ENCODE measurements around the gene MPPED1. TPM values are rescaled to one million over a fixed set of nuclear protein-coding genes. Genes with fewer than 3 reads are reported as not detected.
A peak's percentile ranks its signal among the peaks of the same experiment; 100 is the strongest.

MPPED1 gene
- total and polyA plus RNA-seq, 2 of the 13 experiments (the other 11 are each of a cell fraction or from before 2014, with no cell fraction given) = 0.77 TPM; not detected in 1

DNA sequence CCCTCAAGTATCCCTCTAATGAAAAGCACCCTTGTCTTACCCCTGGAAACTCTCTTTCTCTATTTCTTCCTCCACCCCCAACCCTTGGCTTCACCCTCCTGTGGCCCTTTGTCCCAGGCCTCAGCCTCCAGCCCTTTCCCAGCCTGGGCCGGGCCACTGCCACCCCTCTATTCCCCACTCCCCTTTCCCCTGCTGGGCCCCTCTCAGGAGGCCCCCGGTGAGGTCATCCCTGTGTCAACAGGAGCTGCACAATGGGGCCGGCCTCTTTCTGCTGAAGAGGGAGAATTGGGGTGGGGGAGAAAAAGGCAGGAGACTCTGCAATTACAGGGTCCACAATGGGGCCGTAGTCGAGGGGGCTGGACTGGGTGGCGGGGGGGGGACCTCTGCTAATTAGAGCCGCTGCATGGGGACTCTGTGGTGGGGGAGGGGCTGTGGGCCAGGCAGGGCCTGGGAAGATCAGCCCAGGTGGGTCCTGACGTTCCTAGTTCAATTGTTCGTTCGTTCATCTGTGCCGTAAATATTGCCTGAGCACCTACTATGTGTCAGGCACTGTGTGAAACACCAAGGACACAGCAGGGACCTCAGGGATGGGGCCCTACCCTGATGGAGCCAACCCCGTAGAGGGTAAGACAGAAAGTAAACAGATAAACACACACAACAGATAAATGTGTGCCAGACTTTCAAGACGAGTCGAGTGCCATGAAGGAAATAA lies 18.5 kb upstream of the MPPED1 start (continued):
- TF ChIP-seq, protein P1, sequence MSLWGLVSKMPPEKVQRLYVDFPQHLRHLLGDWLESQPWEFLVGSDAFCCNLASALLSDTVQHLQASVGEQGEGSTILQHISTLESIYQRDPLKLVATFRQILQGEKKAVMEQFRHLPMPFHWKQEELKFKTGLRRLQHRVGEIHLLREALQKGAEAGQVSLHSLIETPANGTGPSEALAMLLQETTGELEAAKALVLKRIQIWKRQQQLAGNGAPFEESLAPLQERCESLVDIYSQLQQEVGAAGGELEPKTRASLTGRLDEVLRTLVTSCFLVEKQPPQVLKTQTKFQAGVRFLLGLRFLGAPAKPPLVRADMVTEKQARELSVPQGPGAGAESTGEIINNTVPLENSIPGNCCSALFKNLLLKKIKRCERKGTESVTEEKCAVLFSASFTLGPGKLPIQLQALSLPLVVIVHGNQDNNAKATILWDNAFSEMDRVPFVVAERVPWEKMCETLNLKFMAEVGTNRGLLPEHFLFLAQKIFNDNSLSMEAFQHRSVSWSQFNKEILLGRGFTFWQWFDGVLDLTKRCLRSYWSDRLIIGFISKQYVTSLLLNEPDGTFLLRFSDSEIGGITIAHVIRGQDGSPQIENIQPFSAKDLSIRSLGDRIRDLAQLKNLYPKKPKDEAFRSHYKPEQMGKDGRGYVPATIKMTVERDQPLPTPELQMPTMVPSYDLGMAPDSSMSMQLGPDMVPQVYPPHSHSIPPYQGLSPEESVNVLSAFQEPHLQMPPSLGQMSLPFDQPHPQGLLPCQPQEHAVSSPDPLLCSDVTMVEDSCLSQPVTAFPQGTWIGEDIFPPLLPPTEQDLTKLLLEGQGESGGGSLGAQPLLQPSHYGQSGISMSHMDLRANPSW (CRISPR knock-in tag; IDR thresholded peaks at IDR 0.05; ENCODE audit: borderline replicate concordance) = no peak
- TF ChIP-seq ZMYM3 (CRISPR knock-in tag; IDR thresholded peaks at IDR 0.05) (peak; percentile 33; the same call in 1 of the 2 replicates), ZNF746 (CRISPR knock-in tag; IDR thresholded peaks at IDR 0.05) (peak; percentile 78), ELF1 (CRISPR knock-in tag; IDR thresholded peaks at IDR 0.05) (0 out of 2 replicates have a peak, but pooled peaks have one; percentile 37), SATB2 (CRISPR knock-in tag; IDR thresholded peaks at IDR 0.05) (no peak), POGZ (CRISPR knock-in tag; IDR thresholded peaks at IDR 0.05) (no peak), FLYWCH1 (CRISPR knock-in tag; IDR thresholded peaks at IDR 0.05) (no peak), CBFB (CRISPR knock-in tag; IDR thresholded peaks at IDR 0.05) (no peak), ZNF772 (CRISPR knock-in tag; IDR thresholded peaks at IDR 0.05) (no peak)
- TF ChIP-seq, protein P2, sequence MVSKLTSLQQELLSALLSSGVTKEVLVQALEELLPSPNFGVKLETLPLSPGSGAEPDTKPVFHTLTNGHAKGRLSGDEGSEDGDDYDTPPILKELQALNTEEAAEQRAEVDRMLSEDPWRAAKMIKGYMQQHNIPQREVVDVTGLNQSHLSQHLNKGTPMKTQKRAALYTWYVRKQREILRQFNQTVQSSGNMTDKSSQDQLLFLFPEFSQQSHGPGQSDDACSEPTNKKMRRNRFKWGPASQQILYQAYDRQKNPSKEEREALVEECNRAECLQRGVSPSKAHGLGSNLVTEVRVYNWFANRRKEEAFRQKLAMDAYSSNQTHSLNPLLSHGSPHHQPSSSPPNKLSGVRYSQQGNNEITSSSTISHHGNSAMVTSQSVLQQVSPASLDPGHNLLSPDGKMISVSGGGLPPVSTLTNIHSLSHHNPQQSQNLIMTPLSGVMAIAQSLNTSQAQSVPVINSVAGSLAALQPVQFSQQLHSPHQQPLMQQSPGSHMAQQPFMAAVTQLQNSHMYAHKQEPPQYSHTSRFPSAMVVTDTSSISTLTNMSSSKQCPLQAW (CRISPR knock-in tag; IDR thresholded peaks at IDR 0.05) = peak; percentile 31; the same call in 1 of the 2 replicates
- TF ChIP-seq, protein P3, sequence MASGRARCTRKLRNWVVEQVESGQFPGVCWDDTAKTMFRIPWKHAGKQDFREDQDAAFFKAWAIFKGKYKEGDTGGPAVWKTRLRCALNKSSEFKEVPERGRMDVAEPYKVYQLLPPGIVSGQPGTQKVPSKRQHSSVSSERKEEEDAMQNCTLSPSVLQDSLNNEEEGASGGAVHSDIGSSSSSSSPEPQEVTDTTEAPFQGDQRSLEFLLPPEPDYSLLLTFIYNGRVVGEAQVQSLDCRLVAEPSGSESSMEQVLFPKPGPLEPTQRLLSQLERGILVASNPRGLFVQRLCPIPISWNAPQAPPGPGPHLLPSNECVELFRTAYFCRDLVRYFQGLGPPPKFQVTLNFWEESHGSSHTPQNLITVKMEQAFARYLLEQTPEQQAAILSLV (CRISPR knock-in tag; IDR thresholded peaks at IDR 0.05; ENCODE audit: borderline replicate concordance) = no peak
- TF ChIP-seq, protein P4, sequence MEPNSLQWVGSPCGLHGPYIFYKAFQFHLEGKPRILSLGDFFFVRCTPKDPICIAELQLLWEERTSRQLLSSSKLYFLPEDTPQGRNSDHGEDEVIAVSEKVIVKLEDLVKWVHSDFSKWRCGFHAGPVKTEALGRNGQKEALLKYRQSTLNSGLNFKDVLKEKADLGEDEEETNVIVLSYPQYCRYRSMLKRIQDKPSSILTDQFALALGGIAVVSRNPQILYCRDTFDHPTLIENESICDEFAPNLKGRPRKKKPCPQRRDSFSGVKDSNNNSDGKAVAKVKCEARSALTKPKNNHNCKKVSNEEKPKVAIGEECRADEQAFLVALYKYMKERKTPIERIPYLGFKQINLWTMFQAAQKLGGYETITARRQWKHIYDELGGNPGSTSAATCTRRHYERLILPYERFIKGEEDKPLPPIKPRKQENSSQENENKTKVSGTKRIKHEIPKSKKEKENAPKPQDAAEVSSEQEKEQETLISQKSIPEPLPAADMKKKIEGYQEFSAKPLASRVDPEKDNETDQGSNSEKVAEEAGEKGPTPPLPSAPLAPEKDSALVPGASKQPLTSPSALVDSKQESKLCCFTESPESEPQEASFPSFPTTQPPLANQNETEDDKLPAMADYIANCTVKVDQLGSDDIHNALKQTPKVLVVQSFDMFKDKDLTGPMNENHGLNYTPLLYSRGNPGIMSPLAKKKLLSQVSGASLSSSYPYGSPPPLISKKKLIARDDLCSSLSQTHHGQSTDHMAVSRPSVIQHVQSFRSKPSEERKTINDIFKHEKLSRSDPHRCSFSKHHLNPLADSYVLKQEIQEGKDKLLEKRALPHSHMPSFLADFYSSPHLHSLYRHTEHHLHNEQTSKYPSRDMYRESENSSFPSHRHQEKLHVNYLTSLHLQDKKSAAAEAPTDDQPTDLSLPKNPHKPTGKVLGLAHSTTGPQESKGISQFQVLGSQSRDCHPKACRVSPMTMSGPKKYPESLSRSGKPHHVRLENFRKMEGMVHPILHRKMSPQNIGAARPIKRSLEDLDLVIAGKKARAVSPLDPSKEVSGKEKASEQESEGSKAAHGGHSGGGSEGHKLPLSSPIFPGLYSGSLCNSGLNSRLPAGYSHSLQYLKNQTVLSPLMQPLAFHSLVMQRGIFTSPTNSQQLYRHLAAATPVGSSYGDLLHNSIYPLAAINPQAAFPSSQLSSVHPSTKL (CRISPR knock-in tag; IDR thresholded peaks at IDR 0.05) = peak; percentile 59
- TF ChIP-seq, protein P5, sequence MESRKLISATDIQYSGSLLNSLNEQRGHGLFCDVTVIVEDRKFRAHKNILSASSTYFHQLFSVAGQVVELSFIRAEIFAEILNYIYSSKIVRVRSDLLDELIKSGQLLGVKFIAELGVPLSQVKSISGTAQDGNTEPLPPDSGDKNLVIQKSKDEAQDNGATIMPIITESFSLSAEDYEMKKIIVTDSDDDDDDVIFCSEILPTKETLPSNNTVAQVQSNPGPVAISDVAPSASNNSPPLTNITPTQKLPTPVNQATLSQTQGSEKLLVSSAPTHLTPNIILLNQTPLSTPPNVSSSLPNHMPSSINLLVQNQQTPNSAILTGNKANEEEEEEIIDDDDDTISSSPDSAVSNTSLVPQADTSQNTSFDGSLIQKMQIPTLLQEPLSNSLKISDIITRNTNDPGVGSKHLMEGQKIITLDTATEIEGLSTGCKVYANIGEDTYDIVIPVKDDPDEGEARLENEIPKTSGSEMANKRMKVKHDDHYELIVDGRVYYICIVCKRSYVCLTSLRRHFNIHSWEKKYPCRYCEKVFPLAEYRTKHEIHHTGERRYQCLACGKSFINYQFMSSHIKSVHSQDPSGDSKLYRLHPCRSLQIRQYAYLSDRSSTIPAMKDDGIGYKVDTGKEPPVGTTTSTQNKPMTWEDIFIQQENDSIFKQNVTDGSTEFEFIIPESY (CRISPR knock-in tag; IDR thresholded peaks at IDR 0.05) = 0 out of 2 replicates have a peak, but pooled peaks have one; percentile 15
- TF ChIP-seq, protein P6, sequence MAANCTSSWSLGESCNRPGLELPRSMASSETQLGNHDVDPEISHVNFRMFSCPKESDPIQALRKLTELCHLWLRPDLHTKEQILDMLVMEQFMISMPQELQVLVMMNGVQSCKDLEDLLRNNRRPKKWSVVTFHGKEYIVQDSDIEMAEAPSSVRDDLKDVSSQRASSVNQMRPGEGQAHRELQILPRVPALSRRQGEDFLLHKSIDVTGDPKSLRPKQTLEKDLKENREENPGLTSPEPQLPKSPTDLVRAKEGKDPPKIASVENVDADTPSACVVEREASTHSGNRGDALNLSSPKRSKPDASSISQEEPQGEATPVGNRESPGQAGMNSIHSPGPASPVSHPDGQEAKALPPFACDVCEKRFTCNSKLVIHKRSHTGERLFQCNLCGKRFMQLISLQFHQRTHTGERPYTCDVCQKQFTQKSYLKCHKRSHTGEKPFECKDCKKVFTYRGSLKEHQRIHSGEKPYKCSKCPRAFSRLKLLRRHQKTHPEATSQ (CRISPR knock-in tag; IDR thresholded peaks at IDR 0.05; ENCODE audit: borderline replicate concordance) = no peak
